Large intestine (tissue), 3 donors: Measurements from ENCODE around the gene TMEM52. TPM values are rescaled to one million over a fixed set of nuclear protein-coding genes. Genes with fewer than 3 reads are reported as not detected.
"Not testable (repeated sequence)": the region's sequence is repeated elsewhere in the genome, so short reads cannot be mapped to it uniquely, and the experiment has no call there.

ENCODE experiments used
- DNase-seq, 2 donors: peaks; one replicate each; pipeline versions ENCODE4 v3.0.0 to v3.0.0-alpha.2; 2013
- H3K27ac ChIP-seq: one replicate; pipeline ENCODE4 v1.5.1; 2013; ENCODE audit warnings: low read length
- H3K27me3 ChIP-seq: 2 replicates; pipeline ENCODE4 v1.6.1; 2013; ENCODE audit warnings: low read length; ENCODE audit not compliant: control insufficient read depth, insufficient read depth
- H3K36me3 ChIP-seq: 2 replicates; pipeline ENCODE4 v1.6.1; 2013; ENCODE audit warnings: low read length; ENCODE audit not compliant: control insufficient read depth, insufficient read depth
- H3K4me1 ChIP-seq: one replicate; pipeline ENCODE4 v1.6.1; 2013; ENCODE audit warnings: low read length; ENCODE audit not compliant: control insufficient read depth, insufficient read depth
- H3K4me3 ChIP-seq: one replicate; pipeline ENCODE4 v1.5.1; 2013; ENCODE audit warnings: low read length
- H3K9me3 ChIP-seq: one replicate; pipeline ENCODE4 v1.6.1; 2013; ENCODE audit warnings: mild to moderate bottlenecking, low read depth, low read length, moderate library complexity; ENCODE audit not compliant: control insufficient read depth
- WGBS: methylation state at CpG from one replicate; pipeline ENCODE4 v1.1.5; 2013; ENCODE audit warnings: low lambda C conversion rate; ENCODE audit not compliant: insufficient coverage; 5-methylcytosine and 5-hydroxymethylcytosine counted together
- polyA plus RNA-seq: library from polyadenylated mRNA; unstranded; fragments of 120-200 nt; gene quantifications from one replicate; pipeline ENCODE4 v1.2.1, GENCODE V29; 2013

The TMEM52 gene
- polyA plus RNA-seq, 1 donor = 18.5 TPM

DNA sequence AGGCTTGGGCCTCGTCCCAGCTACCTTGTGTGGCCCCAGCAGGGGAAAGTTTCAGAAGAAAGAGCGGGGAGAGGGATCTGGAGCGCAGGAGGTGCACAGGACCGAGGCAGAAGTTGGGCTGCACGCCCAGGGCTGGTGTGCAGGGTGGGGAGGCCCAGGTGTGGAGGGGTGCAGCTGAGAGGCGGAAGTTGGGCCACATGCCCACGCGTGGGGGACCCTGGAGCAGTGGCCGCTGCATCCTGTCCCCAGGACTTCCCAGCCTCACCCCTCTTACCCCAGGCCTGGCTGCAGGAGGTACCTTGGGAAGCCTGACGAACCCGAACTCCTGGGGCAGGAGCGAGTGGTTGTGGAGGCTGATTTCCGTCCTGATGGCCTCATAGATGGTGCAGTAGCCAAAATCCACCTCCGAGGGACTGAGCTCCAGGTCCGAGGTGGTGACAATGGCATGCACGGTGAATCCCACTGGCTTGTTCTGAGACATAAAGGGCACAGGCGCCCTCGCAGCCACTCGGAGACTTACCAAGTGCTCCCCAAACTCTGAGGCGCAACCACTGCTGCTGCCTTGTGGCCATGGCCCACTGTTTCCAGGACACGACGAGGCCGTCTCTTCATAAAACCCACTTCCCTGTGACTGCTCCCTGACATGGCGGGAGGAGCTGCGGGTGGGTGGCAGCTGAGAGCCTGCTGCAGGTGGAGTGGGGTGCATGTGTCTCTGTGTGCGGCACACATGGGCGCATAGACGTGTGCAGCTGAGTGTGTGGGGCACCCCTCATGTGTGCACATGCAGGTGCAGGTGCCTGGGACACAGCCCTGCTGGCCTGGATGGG, 20.4 kb upstream of the TMEM52 start:
- WGBS = no CpG with 5 or more reads among the region's 28 CpGs
- DNase-seq = no peak

DNA sequence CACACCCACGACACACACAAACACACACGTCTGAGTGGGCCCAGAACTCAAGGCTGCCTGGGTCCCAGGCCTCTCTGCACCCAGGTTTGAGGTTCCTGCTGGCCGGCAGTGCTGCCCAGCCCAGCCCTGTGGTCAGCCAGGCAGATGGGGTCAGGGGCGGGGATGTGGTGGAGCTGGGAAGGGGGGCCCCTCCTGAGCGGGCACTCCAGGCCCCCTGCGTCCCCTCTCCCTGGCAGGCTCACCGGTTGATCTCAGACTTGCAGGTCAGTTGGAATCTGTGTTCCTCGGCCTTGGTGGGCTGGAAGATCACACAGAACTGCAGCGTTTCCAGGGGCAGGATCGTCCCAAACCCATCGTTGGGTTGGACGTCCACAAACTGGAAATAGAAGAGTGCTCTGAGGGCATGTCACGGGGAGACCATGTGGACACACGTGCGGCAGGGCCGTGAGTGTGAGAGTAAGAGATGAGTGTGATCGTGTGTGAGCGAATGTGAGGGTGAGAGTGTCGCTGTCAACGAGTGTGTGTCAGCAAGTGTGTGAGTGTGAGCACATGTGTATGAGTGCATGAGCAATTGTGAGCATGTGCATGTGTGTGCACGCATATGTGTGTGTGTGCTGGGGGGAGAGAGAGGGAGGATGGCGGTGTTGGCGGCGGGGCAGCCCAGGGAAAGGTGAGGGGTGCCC, 19.7 kb upstream of the TMEM52 start:
- DNase-seq = no peak
- H3K4me1 ChIP-seq = peaks cover 16% of the 10 kb centered on the region
- H3K4me3 ChIP-seq = no peak overlapping the region
- H3K27me3 ChIP-seq = no peaks in the 10 kb centered on the region
- H3K27ac ChIP-seq = no peak overlapping the region
- no peaks in the 10 kb centered on the region for H3K36me3 ChIP-seq
- peaks cover 11% of the 10 kb centered on the region for H3K9me3 ChIP-seq
- WGBS = no CpG with 5 or more reads among the region's 24 CpGs

More for the DNA sequence above, 20.4 kb upstream of the TMEM52 start:
- no peak overlapping the region for H3K4me3 ChIP-seq
- no peak overlapping the region for H3K27ac ChIP-seq
- H3K27me3 ChIP-seq = no peaks in the 10 kb centered on the region
- H3K9me3 ChIP-seq = peaks cover 11% of the 10 kb centered on the region
- peaks cover 21% of the 10 kb centered on the region for H3K4me1 ChIP-seq
- H3K36me3 ChIP-seq = no peaks in the 10 kb centered on the region

DNA sequence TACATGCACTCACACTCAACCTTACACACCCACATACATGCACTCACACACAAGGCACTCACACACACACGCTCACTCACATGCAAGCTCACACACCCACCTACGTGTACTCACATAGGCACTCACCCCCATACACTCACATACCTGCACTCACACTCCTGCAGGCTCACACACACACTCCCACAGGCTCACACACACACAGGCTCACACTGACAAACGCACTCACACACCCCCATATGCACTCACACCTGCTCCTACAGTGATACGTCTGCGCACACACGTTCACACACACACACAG, 19.1 kb upstream of the TMEM52 start:
- H3K9me3 ChIP-seq = peaks cover 7% of the 10 kb centered on the region
- DNase-seq = no peak
- WGBS = 80% methylated on average over 1 of the region's 6 CpGs
- no peak overlapping the region for H3K27ac ChIP-seq
- H3K4me3 ChIP-seq = no peak overlapping the region
- H3K36me3 ChIP-seq = no peaks in the 10 kb centered on the region
- peaks cover 11% of the 10 kb centered on the region for H3K4me1 ChIP-seq
- no peaks in the 10 kb centered on the region for H3K27me3 ChIP-seq

DNA sequence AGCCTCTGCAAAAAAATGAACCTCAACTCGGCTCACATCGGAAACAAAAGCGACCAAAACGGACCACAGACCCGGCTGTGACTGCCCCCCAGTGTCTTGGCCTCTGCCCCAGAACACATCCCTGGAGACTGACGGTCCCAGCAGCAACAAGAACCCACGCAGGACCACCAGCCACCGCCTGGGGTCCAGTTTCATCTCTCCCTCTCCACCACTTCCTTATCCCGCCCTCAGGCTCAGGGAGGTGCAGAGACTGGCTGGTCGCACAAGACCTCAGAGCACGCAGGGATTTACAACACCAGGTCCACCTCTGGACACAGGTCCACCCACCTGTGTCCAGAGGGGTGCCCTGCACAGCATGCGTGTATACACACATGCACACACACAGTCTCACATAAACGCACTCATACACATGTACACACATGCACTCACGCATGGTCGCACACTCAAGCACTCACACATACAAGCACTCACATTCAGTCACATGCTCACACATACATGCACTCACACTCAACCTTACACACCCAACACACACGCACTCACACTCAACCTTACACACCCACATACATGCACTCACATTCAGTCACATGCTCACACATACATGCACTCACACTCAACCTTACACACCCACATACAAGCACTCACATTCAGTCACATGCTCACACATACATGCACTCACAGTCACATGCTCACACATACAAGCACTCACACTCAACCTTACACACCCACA, 18.6 kb upstream of the TMEM52 start:
- DNase-seq = no peak
- Histone ChIP-seq H3K9me3 (peaks cover 4% of the 10 kb centered on the region), H3K36me3 (no peaks in the 10 kb centered on the region), H3K27me3 (no peaks in the 10 kb centered on the region), H3K4me3 (no peak overlapping the region), H3K4me1 (peaks cover 6% of the 10 kb centered on the region), H3K27ac (no peak overlapping the region)
- no CpG with 5 or more reads among the region's 16 CpGs for WGBS

DNA sequence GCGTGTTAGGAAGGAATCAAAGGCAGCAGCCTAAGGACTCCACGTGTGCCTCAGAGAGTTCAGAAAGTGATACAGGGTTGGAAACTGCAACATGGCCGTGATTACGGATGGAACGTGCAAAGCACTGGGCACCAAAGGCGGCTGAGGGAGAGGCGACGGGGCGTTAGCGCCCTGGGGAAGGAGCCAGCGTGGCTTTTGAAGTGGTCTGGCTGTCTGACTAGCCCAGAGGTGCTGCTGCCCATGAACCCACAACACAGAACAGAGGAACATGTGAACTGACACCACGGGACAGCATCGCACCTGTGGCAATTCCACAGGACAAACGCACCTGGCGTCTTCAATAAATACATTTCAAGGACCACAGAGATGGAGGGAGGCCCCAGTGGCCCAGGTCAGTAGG, 18.0 kb upstream of the TMEM52 start:
- H3K36me3 ChIP-seq = no peaks in the 10 kb centered on the region
- H3K4me3 ChIP-seq = no peak overlapping the region
- H3K9me3 ChIP-seq = peaks cover 4% of the 10 kb centered on the region
- no peaks in the 10 kb centered on the region for H3K4me1 ChIP-seq
- DNase-seq = no peak
- H3K27me3 ChIP-seq = no peaks in the 10 kb centered on the region
- WGBS = no CpG with 5 or more reads among the region's 15 CpGs
- H3K27ac ChIP-seq = no peak overlapping the region

DNA sequence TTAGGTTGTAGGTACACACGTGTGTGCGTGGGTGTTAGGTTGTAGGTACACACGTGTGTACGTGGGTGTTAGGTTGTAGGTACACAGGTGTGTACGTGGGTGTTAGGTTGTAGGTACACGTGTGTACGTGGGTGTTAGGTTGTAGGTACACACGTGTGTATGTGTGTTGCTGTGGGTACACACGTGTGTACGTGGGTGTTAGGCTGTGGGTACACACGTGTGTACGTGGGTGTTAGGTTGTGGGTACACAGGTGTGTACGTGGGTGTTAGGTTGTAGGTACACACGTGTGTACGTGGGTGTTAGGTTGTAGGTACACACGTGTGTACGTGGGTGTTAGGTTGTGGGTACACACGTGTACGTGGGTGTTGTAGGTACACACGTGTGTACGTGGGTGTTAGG, 15.8 kb upstream of the TMEM52 start:
- H3K27me3 ChIP-seq, DNase-seq, H3K36me3 ChIP-seq, H3K4me1 ChIP-seq, H3K27ac ChIP-seq, H3K4me3 ChIP-seq, H3K9me3 ChIP-seq: not testable (repeated sequence)
- no CpG with 5 or more reads among the region's 21 CpGs for WGBS

DNA sequence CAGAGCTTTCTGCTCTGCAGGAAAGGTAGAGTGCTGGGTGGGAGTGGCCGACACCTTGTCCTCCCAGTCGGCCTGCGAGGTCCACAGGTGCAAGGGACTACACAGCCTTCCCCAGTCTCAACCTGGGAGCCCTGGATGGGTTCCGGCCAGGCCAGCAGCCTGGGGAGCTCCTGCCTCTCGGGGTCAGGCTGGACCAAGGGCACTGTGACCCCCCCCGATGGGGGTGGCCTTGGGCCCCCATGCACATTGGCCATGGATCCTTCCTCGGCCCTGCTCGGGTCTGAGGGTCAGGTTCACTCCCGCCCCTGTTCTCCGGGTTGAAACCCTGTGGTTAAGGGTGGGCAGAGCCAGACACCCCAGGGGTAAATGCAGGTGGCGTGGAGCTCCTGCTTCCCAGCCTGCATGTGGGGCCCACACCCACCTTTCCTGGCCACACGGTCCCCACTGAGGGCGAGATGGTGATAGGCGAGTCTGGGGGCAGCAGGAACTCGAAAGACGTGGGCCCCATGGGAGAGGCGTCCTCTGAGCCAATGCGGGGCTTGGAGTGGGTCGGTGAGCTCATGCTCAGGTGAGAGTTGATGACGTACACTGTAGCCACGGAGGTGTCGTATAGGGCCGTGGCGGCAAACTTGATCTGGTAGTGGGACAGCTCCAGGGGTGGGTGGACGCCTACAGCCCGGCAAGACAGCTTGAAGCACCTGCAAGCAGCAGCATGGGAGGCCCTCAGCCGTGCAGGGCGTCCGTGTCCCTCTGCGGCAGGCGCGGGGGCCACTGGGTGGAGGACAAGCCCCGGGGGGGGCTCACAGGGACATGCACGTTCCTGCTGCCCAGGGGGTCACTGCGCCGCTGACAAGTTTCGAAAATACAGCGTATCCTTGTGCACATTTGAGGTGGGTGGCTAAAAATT, 10.8 kb upstream of the TMEM52 start:
- Histone ChIP-seq H3K4me3 (no peak overlapping the region), H3K36me3 (no peaks in the 10 kb centered on the region), H3K27ac (no peak overlapping the region), H3K27me3 (no peaks in the 10 kb centered on the region), H3K4me1 (no peaks in the 10 kb centered on the region), H3K9me3 (peaks cover 11% of the 10 kb centered on the region)
- no peak for DNase-seq
- no CpG with 5 or more reads among the region's 38 CpGs for WGBS

DNA sequence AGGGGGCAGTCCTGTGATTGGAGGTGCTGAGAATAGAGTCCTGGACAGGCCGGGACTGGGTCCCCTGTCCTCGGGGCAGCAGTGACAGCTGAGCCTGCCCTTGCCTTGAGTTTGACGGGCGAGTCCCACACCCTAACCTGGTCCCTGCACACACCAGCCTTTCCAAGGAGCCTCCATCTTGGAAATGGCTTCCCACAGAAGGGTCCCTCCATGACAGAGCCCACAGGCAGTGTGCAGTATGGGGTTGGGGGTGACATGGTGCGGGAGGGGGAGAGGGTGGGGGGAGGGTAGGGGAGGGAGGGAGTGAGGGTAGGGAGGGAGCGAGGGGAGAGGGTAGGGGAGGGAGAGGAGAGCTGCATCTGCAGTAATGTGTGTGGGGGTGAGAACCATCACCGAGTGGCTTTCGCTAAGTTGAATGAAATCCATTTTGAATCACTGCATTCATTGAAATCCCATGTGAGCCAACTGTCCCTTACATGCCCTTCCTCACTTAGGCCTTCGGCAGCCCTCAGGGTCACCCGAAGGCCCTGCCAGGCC, 10.1 kb upstream of the TMEM52 start:
- no peak for DNase-seq
- no CpG with 5 or more reads among the region's 10 CpGs for WGBS
- no peak overlapping the region for H3K27ac ChIP-seq
- H3K27me3 ChIP-seq = no peaks in the 10 kb centered on the region
- no peak overlapping the region for H3K4me3 ChIP-seq
- no peaks in the 10 kb centered on the region for H3K4me1 ChIP-seq
- H3K9me3 ChIP-seq = peaks cover 11% of the 10 kb centered on the region
- H3K36me3 ChIP-seq = no peaks in the 10 kb centered on the region

DNA sequence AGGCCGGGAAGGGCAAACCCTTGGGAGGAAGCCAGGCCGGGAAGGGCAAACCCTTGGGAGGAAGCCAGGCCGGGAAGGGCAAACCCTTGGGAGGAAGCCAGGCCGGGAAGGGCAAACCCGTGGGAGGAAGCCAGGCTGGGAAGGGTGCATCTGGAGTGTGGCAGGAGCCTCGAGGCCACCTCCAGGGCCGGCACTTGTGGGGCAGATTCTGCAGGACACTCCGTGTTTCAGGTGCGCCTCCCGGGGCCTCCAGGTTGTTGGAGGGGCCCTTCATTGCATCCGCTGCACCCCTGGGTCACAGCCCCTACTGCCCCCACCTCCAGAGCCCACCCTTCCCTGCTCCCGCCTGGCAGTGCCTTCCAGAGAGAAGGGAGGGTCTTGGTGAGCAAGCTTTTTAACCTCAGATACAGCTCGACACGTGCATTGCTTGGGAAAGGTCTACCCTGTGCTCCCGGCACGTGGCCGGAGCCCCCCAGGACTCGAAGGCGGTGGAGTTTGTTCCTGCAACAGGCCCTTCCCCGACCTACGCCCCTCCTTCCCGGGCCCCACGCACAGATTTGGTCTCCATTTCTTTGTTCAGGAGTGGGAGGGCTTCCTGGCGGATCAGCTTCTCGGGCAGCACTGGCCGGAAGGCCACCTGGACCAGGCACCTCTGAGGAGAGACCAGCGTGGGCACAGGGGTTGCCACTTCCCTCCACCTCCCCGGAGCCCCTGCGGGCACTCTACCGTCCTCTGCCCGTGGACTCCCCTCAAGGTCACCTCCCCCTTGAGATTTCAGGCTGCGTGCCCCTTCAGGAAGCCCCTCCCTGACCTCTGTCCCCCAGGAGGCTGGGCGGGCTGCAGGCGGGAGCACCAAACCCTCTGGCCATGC, 9.4 kb upstream of the TMEM52 start:
- peaks cover 11% of the 10 kb centered on the region for H3K9me3 ChIP-seq
- H3K4me3 ChIP-seq = no peak overlapping the region
- no peaks in the 10 kb centered on the region for H3K27me3 ChIP-seq
- no peaks in the 10 kb centered on the region for H3K36me3 ChIP-seq
- H3K27ac ChIP-seq = no peak overlapping the region
- no peak for DNase-seq
- H3K4me1 ChIP-seq = peaks cover 4% of the 10 kb centered on the region
- WGBS = no CpG with 5 or more reads among the region's 34 CpGs
